ENCODE measurements around the gene HEATR5A. TPM values are rescaled to one million over a fixed set of nuclear protein-coding genes. Genes with fewer than 3 reads are reported as not detected.
"Not testable (repeated sequence)": the region's sequence is repeated elsewhere in the genome, so short reads cannot be mapped to it uniquely, and the experiment has no call there.

Gene HEATR5A
- total RNA-seq, 1 experiment from 2014 or later, result 19.0 TPM

GRCh38 chr14:31251028-31251958 is 169.1 kb downstream of the HEATR5A start:
- Histone ChIP-seq H3K36me3 (ENCODE audit: insufficient read depth, low read length, poor library complexity, severe bottlenecking) (no peaks in the 10 kb centered on the region), H3K27me3 (replicated peaks; ENCODE audit: insufficient read depth, low read depth, low read length, poor library complexity) (no peaks in the 10 kb centered on the region), H3K4me3 (ENCODE audit: low read depth, low read length, poor library complexity, severe bottlenecking) (no peak overlapping the region), H3K9me3 (ENCODE audit: low read depth, low read length, poor library complexity, severe bottlenecking) (no peaks in the 10 kb centered on the region), H3K4me1 (ENCODE audit: insufficient read depth, low read length, poor library complexity, severe bottlenecking) (no peaks in the 10 kb centered on the region), H3K27ac (ENCODE audit: low read depth, low read length, poor library complexity, severe bottlenecking) (no peak overlapping the region)
- ChIA-PET CTCF (no interaction called here), POLR2A (ENCODE audit: low non-redundant PET) (no interaction called here)
- no peak for TF ChIP-seq EZH2 (IDR thresholded peaks at IDR 0.05; ENCODE audit: borderline replicate concordance, low read depth, low read length, poor library complexity, severe bottlenecking)
- TF ChIP-seq CTCF (conservative IDR thresholded peaks at IDR 0.05; ENCODE audit: low read depth, low read length), result no peak
- intact Hi-C loops (cut with micrococcal nuclease; ENCODE audit: unreplicated experiment), result no loop called here
- DNase-seq (ENCODE audit: low spot score), result no peak
- no TSS peak for BruUV-seq (replicated peaks)

- H3K27me3 ChIP-seq (replicated peaks; ENCODE audit: insufficient read depth, low read depth, low read length, poor library complexity), result no peaks in the 10 kb centered on the region
- CTCF ChIA-PET, result no interaction called here
- no peak for DNase-seq (ENCODE audit: low spot score)
- no peaks in the 10 kb centered on the region for H3K9me3 ChIP-seq (ENCODE audit: low read depth, low read length, poor library complexity, severe bottlenecking)
- POLR2A ChIA-PET (ENCODE audit: low non-redundant PET), result no interaction called here
- no peak for TF ChIP-seq CTCF (conservative IDR thresholded peaks at IDR 0.05; ENCODE audit: low read depth, low read length)
- no peak for TF ChIP-seq EZH2 (IDR thresholded peaks at IDR 0.05; ENCODE audit: borderline replicate concordance, low read depth, low read length, poor library complexity, severe bottlenecking)
- intact Hi-C loops (cut with micrococcal nuclease; ENCODE audit: unreplicated experiment), result no loop called here
- H3K4me3 ChIP-seq (ENCODE audit: low read depth, low read length, poor library complexity, severe bottlenecking), result no peak overlapping the region
- no peaks in the 10 kb centered on the region for H3K36me3 ChIP-seq (ENCODE audit: insufficient read depth, low read length, poor library complexity, severe bottlenecking)
- no peaks in the 10 kb centered on the region for H3K4me1 ChIP-seq (ENCODE audit: insufficient read depth, low read length, poor library complexity, severe bottlenecking)
- H3K27ac ChIP-seq (ENCODE audit: low read depth, low read length, poor library complexity, severe bottlenecking), result no peak overlapping the region
- BruUV-seq (replicated peaks), result no TSS peak
Observed at GRCh38 chr14:31244626-31245025, 175.7 kb downstream of the HEATR5A start.

- ChIA-PET POLR2A (ENCODE audit: low non-redundant PET) (no interaction called here), CTCF (no interaction called here)
- intact Hi-C loops (cut with micrococcal nuclease; ENCODE audit: unreplicated experiment), result no loop called here
- Histone ChIP-seq H3K4me3 (ENCODE audit: low read depth, low read length, poor library complexity, severe bottlenecking) (no peak overlapping the region), H3K9me3 (ENCODE audit: low read depth, low read length, poor library complexity, severe bottlenecking) (no peaks in the 10 kb centered on the region), H3K4me1 (ENCODE audit: insufficient read depth, low read length, poor library complexity, severe bottlenecking) (no peaks in the 10 kb centered on the region), H3K36me3 (ENCODE audit: insufficient read depth, low read length, poor library complexity, severe bottlenecking) (no peaks in the 10 kb centered on the region), H3K27me3 (replicated peaks; ENCODE audit: insufficient read depth, low read depth, low read length, poor library complexity) (no peaks in the 10 kb centered on the region), H3K27ac (ENCODE audit: low read depth, low read length, poor library complexity, severe bottlenecking) (no peak overlapping the region)
- TF ChIP-seq EZH2 (IDR thresholded peaks at IDR 0.05; ENCODE audit: borderline replicate concordance, low read depth, low read length, poor library complexity, severe bottlenecking) (no peak), CTCF (conservative IDR thresholded peaks at IDR 0.05; ENCODE audit: low read depth, low read length) (no peak)
- no TSS peak for BruUV-seq (replicated peaks)
- DNase-seq (ENCODE audit: low spot score), result no peak
Observed at GRCh38 chr14:31243860-31244259, 176.5 kb downstream of the HEATR5A start.

DNA sequence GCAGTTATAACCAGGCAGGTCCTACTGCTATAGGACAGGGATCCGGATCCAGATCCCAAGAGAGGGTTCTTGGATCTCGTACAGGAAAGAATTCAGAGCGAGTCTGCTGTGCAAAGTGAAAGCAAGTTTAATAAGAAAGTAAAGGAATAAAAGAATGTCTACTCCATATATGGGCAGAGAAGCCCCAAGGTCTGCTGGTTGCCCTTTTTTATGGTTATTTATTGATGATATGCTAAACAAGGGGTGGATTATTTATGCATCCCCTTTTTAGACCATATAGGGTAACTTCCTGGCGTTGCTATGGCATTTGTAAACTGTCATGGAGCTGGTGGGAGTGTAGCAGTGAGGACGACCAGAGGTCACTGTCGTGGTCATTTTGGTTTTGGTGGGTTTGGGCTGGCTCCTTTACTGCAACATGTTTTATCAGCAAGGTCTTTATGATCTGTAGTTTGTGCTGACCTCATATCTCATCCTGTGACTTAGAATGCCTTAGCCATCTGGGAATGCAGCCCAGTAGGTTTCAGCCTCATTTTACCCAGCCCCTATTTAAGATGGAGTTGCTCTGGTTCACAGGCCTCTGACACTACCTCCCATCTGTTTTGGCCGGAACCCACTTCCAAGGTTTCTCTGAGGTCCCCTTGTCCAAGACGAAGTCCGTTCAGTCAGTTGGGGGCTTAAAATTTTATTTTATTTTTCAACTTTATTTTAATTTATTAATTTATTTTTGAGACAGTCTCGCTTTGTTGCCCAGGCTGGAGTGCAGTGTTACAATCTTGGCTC is 178.0 kb downstream of the HEATR5A start:
- H3K27ac ChIP-seq (ENCODE audit: low read depth, low read length, poor library complexity, severe bottlenecking); intact Hi-C loops (cut with micrococcal nuclease; ENCODE audit: unreplicated experiment); CTCF ChIA-PET; H3K36me3 ChIP-seq (ENCODE audit: insufficient read depth, low read length, poor library complexity, severe bottlenecking); H3K9me3 ChIP-seq (ENCODE audit: low read depth, low read length, poor library complexity, severe bottlenecking); H3K27me3 ChIP-seq (replicated peaks; ENCODE audit: insufficient read depth, low read depth, low read length, poor library complexity); POLR2A ChIA-PET (ENCODE audit: low non-redundant PET); H3K4me1 ChIP-seq (ENCODE audit: insufficient read depth, low read length, poor library complexity, severe bottlenecking); H3K4me3 ChIP-seq (ENCODE audit: low read depth, low read length, poor library complexity, severe bottlenecking); DNase-seq (ENCODE audit: low spot score); BruUV-seq (replicated peaks): not testable (repeated sequence)
